OCI-LY1 (cell line): ENCODE data around the gene IWS1.

Source experiments
- H2AFZ ChIP-seq: fragments of 200-600 bp; sonication (generic), shearing (Covaris generic); 2 replicates; pipeline ENCODE4 v1.6.0; 2014; ENCODE audit warnings: antibody characterized with exemption, mild to moderate bottlenecking, low read length
- H3F3A ChIP-seq: fragments of 200-600 bp; sonication (generic), shearing (Covaris generic); 2 replicates; pipeline ENCODE4 v1.6.0; 2014; ENCODE audit warnings: mild to moderate bottlenecking, antibody characterized with exemption, low read length, moderate library complexity; ENCODE audit not compliant: insufficient read depth
- H3K27ac ChIP-seq: fragments of 200-600 bp; sonication (generic); 2 replicates; pipeline ENCODE4 v1.5.1; 2014; ENCODE audit warnings: low read length, mixed run types, mild to moderate bottlenecking, low read depth; ENCODE audit not compliant: poor library complexity, severe bottlenecking
- H3K27me3 ChIP-seq: fragments of 200-600 bp; sonication (generic); 2 replicates; pipeline ENCODE4 v1.6.0; 2014; ENCODE audit warnings: antibody characterized with exemption, mild to moderate bottlenecking, low read length, moderate library complexity; ENCODE audit not compliant: insufficient read depth
- H3K36me3 ChIP-seq: fragments of 200-600 bp; sonication (generic); 2 replicates; pipeline ENCODE4 v1.6.1; 2014; ENCODE audit warnings: mild to moderate bottlenecking, antibody characterized with exemption, low read length, moderate library complexity, mixed read lengths; ENCODE audit not compliant: insufficient read depth
- H3K4me1 ChIP-seq: fragments of 200-600 bp; sonication (generic); 2 replicates; pipeline ENCODE4 v1.5.1; 2014; ENCODE audit warnings: mild to moderate bottlenecking, low read length, moderate library complexity; ENCODE audit not compliant: insufficient read depth, severe bottlenecking
- H3K4me2 ChIP-seq: fragments of 200-600 bp; sonication (generic), shearing (Covaris generic); 2 replicates; pipeline ENCODE4 v1.6.1; 2014; ENCODE audit warnings: low read length
- H3K4me3 ChIP-seq: fragments of 200-600 bp; sonication (generic); 2 replicates; pipeline ENCODE4 v1.5.1; 2014; ENCODE audit warnings: low read length, low read depth, mild to moderate bottlenecking, mixed read lengths; ENCODE audit not compliant: poor library complexity, severe bottlenecking
- H3K79me2 ChIP-seq: fragments of 200-600 bp; shearing (Covaris generic); 2 replicates; pipeline ENCODE4 v1.6.1; 2016; ENCODE audit warnings: mixed run types, low read length, mixed read lengths; ENCODE audit not compliant: insufficient read depth
- H3K9ac ChIP-seq: fragments of 200-600 bp; sonication (generic), shearing (Covaris generic); 2 replicates; pipeline ENCODE4 v1.6.1; 2014; ENCODE audit warnings: mild to moderate bottlenecking, low read length, mixed read lengths
- H3K9me2 ChIP-seq: fragments of 200-600 bp; sonication (generic), shearing (Covaris generic); 2 replicates; pipeline ENCODE4 v1.6.1; 2014; ENCODE audit warnings: low read depth, mild to moderate bottlenecking, low read length, mixed read lengths
- H3K9me3 ChIP-seq: fragments of 200-600 bp; shearing (Covaris generic); 2 replicates; pipeline ENCODE4 v1.6.1; 2014; ENCODE audit warnings: low read length, mixed read lengths
- H4K20me1 ChIP-seq: fragments of 200-600 bp; sonication (generic), shearing (Covaris generic); 2 replicates; pipeline ENCODE4 v1.6.0; 2016; ENCODE audit warnings: mild to moderate bottlenecking, low read length; ENCODE audit not compliant: insufficient read depth
- CTCF ChIP-seq: fragments of 200-600 bp; sonication (generic), shearing (Covaris generic); IDR thresholded peaks from 2 replicates; pipeline ENCODE4 v1.5.1; 2017; ENCODE audit warnings: mild to moderate bottlenecking, antibody characterized with exemption, low read length, moderate library complexity, mixed read lengths
- EZH2 ChIP-seq: fragments of 200-600 bp; sonication (generic), shearing (Covaris generic); IDR thresholded peaks from 2 replicates; pipeline ENCODE4 v1.8.0; 2017; ENCODE audit warnings: borderline replicate concordance, mixed run types, mild to moderate bottlenecking, antibody characterized with exemption, low read length, moderate library complexity, mixed read lengths

The IWS1 gene

GRCh38 chr2:127479866-127480743, 46.2 kb downstream of the IWS1 start:
- Histone ChIP-seq H3K9me2 (no peaks in the 10 kb centered on the region), H3K36me3 (peaks cover 47% of the 10 kb centered on the region), H3K4me2 (no peak overlapping the region), H3K4me1 (no peaks in the 10 kb centered on the region), H3K79me2 (no peaks in the 10 kb centered on the region), H3F3A (no peaks in the 10 kb centered on the region), H3K27ac (no peak overlapping the region), H3K9me3 (no peaks in the 10 kb centered on the region), H2AFZ (no peak overlapping the region), H3K9ac (no peak overlapping the region), H3K27me3 (no peaks in the 10 kb centered on the region), H3K4me3 (no peak overlapping the region), H4K20me1 (no peaks in the 10 kb centered on the region)
- no peak for TF ChIP-seq EZH2
- TF ChIP-seq CTCF = no peak

GRCh38 chr2:127479219-127479825, 47.0 kb downstream of the IWS1 start:
- no peaks in the 10 kb centered on the region for H3K9me3 ChIP-seq
- H3K36me3 ChIP-seq = peaks cover 39% of the 10 kb centered on the region
- no peak overlapping the region for H3K9ac ChIP-seq
- no peaks in the 10 kb centered on the region for H3K4me1 ChIP-seq
- H3K4me3 ChIP-seq = no peak overlapping the region
- TF ChIP-seq CTCF = peak; percentile 78
- TF ChIP-seq EZH2 = no peak
- no peaks in the 10 kb centered on the region for H3K79me2 ChIP-seq
- H3K9me2 ChIP-seq = no peaks in the 10 kb centered on the region
- H3K27ac ChIP-seq = no peak overlapping the region
- H3K27me3 ChIP-seq = no peaks in the 10 kb centered on the region
- no peaks in the 10 kb centered on the region for H3F3A ChIP-seq
- no peaks in the 10 kb centered on the region for H4K20me1 ChIP-seq
- no peak overlapping the region for H2AFZ ChIP-seq
- H3K4me2 ChIP-seq = no peak overlapping the region

GRCh38 chr2:127475788-127476187, 50.5 kb downstream of the IWS1 start:
- H3K9me3 ChIP-seq = no peaks in the 10 kb centered on the region
- no peak overlapping the region for H3K27ac ChIP-seq
- no peak overlapping the region for H3K9ac ChIP-seq
- no peaks in the 10 kb centered on the region for H3K27me3 ChIP-seq
- no peaks in the 10 kb centered on the region for H3K79me2 ChIP-seq
- H3K36me3 ChIP-seq = peaks cover 17% of the 10 kb centered on the region; the same call in 1 of the 2 replicates
- H2AFZ ChIP-seq = no peak overlapping the region
- no peaks in the 10 kb centered on the region for H3F3A ChIP-seq
- TF ChIP-seq CTCF = no peak
- TF ChIP-seq EZH2 = no peak
- no peaks in the 10 kb centered on the region for H4K20me1 ChIP-seq
- no peaks in the 10 kb centered on the region for H3K4me1 ChIP-seq
- H3K9me2 ChIP-seq = no peaks in the 10 kb centered on the region
- no peak overlapping the region for H3K4me3 ChIP-seq
- no peak overlapping the region for H3K4me2 ChIP-seq
